NCI-H510A (cell line): ENCODE data around the gene KRTAP5-1.

Source experiments
- DNase-seq: peaks from one replicate; lab custom pipeline; 2025; lab: John Stamatoyannopoulos, UW

Gene KRTAP5-1

DNA sequence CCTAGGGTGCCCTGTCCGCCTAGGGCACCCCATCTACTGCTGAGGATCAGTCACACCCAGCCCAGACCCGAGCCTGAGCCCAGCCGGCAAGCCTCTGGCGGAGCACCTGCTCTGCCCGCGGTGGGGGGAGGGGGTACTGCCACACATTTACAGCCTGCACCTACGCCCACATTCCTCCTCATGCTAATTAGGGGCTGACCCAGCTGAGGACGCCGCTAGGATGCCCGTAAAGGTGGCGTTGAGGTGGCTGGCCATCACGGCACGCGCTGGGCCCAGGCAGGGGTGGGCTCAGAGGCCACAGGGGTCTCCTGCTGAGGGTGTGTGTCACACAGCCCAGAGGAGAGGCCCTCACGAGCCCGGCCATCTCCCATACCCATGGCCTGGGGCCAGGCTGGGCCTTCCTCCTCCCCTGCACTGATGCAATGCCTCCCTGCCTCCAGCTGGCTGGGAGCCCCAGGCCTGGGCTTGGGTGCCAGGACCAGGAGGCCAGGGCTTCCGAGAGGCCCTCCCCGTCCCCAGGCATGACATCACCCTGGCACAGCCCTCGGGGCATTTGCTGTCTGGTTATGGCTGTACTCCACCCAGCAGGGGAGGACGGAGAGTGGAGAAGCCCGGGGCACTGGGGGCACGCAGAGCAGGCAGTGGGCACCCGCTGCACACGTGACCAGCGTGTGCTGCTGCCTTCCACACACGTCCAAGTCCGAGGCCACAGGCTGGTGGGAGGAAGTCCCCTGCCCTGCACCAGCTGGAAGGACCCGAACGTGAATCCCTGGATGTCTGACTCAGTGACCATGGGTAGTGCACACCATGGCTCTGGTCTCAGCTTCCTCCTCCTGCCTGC is 25.8 kb downstream of the KRTAP5-1 start:
- DNase-seq, result peak; percentile 32

DNA sequence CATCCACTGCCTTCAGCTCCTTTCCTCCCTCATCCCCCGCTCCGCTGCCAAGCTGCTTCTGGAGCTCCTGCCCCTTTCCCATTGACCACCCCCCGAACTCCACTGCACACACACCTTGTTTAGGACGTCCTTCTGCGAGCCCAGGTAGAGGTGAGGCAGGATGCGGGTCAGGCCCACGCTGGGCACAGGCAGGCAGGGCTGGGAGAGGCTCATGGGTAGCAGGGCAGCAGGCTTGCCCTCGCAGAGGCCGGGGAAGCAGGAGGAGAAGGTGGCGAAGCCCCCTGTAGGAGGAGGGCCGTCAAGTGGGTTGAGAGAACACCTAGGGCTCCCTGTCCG is 26.3 kb downstream of the KRTAP5-1 start:
- DNase-seq, result no peak

DNA sequence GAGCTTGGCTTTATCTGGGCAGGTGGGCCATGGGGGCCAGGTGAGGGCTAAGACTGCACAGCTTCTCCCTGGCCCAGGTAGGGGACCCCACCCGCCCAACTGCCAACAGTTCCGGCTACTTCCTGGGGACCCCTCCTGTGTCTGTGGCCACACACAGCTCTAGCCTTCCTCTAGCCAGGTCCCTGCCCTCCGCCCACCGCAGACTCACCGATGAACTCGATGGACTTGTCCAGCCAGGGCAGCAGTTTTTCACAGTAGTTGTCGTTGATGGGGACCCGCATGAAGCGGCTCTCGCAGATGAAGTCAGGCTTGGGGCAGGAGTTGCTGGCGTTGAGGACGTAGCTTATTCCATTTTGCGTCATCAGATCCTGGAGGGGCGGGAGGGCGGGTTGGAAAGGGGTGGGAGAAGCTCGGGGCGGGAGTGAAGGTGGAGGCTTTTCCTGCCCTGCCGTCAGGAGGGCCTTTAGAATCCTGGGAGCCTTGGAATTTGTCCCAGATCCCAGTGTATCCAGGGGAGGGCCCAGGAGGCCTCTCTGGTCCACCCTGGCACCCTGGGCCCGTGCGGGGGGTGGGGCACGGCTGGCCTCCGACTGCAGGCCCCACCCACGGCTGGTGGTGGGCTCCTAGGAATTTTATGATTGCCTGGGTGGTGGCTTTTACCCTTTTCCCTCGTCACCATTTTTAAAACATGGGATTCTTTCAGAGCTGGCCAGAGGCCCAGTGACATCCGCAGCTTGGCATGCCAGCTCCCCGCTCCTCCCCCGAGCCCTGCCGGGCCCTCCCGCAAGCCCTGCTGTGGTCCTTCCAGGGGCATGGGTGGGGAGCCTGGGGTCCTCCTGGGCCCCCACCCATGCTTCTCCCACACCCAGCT is 26.9 kb downstream of the KRTAP5-1 start:
- no peak for DNase-seq

DNA sequence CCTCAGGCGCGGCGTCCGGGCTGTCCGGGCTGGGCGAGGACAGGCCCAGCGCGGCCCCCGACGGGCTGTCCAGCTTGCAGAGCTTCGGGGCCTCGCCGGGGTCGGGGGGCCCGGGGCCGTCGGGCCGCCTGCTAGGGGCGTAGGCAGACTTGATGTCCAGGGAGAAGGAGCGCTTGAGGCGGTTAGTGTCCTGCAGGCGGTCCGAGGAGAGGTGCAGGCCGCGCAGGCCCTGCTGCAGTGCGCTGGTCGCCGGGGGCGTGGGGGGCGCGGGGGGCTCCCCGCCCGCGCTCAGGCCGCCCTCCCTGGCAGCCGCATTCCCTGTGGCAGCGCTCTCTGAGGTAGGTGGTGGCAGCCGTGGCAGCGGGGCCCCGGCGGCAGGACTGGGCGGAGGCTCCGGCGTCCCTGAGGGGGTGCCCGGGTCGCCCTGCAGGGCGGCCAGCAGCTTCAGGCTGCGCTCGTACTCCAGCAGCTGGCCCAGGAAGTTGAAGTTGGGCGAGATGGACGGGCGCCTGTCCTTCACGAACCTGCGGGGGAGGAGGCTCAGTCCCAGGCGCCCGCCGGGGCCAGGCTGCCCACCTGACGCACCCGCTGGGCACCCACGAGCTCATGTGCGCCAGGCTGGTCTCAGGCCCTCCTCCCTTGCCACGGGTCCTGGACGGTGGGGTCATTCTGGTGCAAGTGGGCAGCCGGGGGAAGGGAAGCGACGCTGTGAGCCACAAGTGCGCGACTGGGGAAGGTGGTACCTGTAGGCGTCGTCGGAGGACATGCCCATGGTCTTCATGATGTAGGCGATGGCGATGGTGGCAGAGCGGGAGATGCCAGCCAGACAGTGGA is 27.8 kb downstream of the KRTAP5-1 start:
- no peak for DNase-seq

DNA sequence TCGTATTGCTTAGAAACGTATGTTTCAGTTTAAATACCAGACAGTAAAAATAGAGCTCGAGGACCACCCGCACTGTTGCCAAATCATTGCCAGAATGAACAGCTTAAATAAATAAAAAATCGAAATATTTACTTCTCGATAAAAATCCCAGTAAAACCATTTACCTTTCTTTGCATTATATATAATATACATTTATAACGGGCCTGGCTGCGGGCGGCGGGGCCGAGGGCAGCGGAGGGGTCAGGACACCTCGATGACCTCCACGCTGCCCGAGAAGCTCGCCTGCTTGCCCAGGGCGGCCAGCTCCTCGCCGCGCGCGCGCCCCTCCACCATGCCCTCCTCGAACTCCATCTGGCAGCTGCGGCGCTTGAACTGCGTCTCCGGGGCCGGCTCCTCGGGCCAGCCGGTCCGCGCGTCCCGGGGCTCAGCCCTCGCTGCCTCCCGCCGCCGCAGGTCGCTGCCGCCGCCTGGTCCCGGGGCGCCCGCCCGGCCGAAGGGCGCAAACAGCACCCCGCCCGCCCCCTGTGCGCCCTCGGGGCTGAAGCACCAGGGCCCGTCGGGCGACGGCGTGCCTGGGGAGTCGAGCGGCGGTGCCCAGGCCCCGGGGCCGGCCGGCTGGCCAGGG is 28.7 kb downstream of the KRTAP5-1 start:
- DNase-seq, result no peak

DNA sequence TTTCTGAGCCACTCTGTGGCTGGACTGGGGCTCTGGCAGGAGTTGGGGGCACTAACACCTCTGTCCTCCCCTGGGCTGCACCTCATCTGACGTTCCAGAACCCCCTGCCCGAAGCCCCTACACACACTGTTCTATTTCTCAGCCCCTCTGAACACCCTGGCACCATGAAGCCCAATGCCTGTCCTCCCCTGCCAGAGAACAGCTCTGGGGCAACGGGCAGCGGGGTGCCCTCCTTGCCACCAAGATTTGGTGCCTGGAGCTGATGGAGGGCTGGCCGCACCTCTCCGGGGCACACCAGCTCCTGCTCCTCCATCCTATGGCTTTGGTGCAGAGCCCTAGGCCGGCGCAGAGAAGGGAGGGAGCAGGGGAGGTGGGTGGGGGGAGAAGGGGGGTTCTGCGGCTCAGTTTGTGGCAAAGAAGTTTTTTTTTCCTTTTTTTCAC is 29.4 kb downstream of the KRTAP5-1 start:
- no peak for DNase-seq

DNA sequence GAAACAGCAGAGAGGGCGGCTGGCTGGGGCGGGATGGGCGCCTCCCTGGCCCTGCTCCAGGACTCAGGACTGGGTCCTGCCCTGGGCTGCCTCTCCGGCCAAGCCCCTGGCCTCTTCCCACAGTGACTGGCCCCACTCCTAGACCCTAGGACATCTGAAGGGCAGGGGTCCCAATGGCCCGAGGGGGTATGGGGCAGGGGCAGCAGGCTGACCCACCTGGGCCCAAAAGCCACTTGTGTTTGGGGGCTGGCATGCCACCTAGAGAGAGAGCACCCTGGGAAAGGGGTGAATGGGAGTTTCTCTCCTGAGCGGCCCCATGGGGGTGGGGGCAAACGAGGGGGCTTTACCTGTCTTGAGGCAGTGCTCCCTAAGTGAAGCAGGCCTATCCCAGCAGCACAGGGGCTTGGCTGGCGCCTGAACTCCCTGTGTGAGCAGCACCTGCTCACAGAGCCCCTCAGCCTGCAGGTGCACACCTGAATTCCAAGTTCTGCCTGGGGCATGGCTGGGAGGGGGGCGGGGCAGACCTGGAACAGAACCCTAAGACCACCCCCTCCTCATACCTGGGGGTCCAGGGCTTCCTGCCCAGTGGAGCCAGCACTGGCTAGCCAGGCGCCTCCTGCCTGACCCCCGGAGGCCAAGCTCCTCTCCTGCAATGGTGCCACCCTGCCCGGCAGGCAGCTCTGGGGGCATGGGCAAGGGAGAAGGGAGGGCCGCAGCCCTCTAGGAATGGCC is 29.9 kb downstream of the KRTAP5-1 start:
- DNase-seq, result no peak

DNA sequence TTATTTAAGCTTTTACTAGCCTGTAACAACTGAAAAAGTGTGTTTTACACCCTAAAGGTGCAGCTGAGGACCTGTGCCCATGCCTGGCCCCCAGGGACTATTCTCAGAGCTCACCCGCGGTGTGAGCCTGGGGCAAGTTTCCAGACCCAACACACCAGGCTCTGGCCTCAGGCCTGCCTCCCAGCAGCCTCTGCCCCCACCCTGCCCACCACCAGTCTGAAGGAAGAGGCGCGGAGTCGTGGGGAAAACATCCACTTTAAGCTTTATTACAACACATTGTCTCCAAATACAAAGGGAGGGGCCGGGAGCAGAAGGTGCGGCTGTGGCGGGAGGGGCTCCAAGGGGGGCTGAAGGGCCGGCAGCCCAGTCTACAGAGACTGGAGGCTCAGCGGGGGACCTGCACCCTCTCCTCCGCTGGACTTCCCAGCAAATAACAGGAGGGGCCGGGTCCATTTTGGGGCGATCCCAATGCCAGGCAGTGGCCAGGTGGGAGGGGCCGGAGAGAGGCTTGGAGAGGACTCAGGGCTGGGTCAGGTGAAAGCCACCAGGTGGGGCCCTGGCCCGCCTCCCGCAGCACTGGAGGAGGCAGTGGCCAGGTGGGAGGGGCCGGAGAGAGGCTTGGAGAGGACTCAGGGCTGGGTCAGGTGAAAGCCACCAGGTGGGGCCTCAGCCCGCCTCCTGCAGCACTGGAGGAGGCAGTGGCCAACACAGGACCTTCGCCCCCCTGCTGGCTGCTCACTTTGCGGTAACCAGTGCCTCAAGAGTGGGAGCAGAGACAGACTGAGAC is 31.1 kb downstream of the KRTAP5-1 start:
- DNase-seq, result peak; percentile 71

DNA sequence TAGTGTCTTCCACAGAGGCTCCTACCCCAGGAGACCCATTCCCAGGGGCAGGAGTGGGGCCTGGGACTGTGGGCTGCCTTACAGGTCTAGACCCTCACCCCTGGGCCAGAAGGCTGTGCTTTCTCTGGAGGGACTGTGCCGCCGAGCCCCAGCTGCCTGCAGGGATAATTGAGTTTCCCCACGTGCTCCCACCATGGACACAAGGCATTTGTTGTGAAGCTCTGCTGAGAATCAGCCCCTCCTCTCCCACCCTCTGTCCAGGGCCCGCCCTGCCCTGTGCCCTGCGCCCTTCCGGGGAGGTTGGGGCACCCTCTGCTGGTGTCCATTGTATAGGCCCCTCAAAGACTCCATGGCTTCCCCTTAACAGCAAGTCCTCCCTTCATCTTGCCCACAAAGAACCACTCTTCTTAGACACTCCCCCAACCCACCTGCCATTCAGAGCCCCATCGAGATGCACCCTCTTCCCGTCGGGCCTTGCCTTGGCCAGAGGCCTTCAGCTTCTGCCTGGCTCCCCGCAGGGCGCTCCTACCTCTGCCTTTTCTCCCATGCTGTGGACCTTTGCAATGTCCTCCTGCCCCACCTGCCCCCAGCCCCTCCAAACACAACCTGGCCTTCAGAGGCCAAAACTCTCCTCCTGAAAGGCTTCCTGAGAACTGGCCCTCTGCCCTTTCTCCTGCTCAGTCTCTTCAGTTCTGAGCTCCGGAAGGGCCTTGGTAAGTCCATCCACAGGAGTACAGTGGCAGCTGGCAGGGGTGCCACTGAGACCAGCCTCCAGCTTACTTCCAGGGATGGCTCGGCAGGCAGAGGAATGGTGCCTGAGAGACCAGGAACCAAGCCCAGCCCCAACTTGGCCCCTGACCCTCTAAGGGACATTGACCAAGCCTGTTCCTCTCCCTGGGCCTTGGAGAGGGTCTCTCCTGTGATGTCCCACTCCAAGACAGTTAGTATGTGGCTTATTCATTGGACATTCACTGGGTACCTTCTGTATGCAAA is 35.4 kb downstream of the KRTAP5-1 start:
- no peak for DNase-seq

DNA sequence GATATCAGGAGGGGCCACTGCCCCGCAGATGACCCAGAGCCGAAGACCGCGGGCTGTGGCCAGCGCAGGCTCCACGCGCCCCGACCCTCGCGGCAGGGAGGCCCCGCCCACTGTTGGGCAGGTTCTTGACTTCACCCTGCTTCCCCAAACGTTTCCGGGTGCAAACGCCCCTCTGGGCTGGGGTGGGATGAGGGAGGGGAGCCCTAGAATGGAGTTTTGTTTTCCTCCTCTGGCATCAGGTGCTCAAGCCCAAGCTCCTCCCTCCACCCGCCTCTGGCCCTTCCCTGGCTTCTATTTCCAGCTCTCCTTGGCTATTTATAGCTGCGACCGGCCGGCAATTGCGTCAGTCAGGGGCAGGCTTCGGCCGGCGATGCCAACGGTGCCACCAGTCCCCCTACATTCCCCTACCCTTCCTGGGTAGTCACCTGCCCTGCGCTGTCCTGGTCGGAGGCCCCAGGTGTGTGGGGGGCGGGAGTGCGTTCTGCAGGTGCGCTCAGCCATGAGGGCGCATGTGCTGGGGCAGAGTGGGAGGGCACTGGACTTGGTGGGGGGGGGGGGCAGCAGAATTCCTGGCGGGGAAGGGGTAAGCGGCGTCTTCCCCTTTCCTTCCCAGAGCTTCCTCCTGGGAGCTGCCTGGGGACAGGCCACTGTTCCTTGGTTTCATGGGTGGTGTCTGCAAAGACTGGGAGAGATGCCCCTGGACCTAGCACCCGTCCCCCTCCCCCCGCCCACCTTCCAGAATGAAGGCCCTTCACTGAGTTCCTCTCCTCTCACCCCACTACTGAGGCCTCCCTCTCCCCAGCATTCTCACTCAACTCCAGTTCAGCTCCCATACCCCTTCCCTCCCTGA is 36.6 kb downstream of the KRTAP5-1 start:
- peak; percentile 76 for DNase-seq

DNA sequence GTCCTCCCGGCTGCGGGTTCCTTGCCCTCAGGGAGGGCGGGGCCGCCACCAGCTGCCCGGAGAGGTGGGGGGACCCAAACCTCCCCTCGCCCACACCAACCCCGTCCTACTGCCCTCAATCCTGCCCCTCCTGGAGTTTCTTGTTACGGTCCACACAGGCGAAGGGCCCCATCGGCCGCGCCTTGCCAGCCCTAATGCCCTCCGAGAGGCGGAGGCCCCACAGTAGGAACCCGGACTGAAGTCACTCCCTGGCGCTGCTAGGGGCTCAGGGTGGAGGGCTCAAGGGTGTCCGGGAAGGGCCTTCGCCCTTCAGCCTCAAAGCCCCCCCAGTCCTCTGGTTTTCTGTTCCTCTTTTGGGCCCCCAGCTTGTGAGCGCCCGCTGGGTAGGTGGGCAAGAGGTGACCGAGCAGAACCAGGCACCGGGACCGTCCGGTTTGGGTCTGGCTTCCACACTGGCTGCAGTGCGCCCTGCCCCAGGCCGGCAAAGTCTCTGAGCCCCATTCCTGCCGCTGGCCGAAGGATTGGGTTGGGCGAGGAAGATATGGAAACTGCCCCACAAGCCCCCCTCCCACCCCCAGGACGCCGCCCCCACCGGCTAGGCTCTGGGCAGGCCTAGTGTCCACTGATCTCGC is 37.5 kb downstream of the KRTAP5-1 start:
- no peak for DNase-seq

DNA sequence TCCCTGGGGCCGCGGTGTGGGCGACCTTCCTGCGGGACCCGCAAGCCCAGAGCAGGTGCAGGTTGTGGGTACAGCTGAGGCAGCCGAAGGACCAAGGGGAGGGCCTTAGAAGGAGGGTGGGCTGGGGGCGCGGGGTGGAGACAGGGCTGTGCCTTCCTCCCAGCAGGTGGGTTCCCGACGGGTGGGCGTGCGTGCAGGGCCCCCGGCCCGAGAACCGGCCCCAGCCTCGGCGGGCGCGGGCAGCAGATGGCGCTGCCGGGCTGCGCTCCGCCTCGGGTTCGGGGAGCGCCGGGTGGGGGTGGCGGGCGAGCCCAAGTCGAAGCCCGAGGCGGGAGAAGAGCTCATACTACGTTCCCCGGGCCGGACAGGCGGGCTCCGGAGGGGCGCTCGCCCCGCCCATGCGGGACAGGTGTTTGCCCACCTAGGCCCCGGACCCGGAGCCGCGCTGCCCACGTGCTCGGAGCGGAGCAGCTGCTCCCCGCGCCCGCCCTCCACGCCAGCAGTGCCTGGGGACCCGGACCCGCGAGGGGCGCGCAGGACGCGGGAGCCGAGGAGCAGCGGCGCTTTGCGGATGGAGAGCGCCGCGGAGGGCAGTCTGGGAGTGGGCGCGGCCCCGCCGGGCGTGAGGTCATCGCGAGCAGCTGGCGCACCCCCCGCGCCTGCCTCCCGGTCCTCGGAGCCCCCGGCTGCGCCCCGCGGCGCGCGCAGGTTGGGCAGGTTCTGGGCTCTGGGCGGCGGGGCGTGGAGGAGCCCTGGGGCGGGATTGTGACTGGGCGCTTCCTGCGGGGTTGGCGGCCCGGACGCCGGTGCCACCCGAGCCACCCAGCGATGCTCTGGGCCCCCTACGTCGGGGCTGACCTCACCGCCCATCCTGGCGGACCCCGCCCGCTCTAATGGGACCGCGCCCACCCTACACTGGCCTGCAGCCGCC is 38.3 kb downstream of the KRTAP5-1 start:
- peak; percentile 68 for DNase-seq

DNA sequence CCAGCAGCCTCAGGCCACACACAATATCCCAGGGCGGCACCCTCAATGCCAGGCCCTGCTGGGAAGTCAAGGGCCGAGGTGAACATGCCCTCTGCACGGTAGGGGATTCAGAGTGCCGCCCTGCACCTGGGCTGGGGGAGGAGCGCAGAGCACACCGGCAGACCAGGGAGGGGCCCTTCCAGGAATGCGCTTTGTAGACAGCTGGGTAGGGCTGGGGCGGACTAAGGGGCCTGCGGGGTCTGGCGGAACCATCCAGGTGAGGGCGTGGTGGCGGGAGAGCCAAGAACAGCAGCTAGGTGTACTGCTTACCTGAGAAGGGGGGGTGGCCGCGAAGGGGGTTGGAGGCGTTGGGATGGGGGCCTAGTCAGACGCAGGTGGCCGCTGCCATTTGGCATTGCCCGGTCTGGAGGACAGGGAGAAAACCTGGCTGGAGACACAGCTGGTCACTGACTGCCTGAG is 39.0 kb downstream of the KRTAP5-1 start:
- peak; percentile 80 for DNase-seq

DNA sequence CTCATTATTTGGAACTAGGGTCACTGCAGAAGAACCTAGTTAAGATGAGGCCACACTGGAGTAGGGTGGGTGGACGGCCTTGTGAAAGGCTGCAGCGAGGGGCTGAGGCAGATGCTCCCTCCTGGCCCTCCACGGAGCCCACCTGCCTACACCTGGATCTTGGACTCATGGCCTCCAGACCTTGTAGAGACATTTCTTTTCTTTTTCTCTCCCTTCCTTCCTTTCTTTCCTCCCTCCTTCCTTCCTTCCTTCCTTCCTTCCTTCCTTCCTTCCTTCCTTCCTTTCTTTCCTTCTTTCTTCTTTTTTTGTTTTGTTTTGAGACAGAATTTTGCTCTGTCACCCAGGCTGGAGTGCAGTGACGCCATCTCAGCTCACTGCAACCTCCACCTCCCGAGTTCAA is 39.7 kb downstream of the KRTAP5-1 start:
- DNase-seq, result no peak

DNA sequence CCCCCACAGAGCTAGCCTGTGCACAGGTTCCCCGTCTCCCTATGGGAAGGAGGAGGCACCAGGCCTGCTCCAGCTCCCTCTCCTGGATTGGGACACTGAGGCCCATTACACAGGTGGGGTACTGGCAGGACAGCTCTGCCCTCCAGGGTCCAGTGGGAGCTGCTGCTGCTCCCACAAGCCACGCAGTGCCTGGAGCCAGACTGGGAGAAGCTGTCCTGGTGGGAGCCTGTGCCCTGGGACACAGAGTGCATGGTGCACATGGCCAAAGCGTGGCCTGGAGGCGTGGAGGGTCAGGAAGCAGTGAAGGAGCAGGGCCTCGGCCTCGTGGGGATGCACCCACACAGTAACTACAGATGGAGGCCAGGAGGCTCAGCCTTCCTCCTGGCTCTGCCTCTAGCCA is 40.5 kb downstream of the KRTAP5-1 start:
- DNase-seq, result no peak

DNA sequence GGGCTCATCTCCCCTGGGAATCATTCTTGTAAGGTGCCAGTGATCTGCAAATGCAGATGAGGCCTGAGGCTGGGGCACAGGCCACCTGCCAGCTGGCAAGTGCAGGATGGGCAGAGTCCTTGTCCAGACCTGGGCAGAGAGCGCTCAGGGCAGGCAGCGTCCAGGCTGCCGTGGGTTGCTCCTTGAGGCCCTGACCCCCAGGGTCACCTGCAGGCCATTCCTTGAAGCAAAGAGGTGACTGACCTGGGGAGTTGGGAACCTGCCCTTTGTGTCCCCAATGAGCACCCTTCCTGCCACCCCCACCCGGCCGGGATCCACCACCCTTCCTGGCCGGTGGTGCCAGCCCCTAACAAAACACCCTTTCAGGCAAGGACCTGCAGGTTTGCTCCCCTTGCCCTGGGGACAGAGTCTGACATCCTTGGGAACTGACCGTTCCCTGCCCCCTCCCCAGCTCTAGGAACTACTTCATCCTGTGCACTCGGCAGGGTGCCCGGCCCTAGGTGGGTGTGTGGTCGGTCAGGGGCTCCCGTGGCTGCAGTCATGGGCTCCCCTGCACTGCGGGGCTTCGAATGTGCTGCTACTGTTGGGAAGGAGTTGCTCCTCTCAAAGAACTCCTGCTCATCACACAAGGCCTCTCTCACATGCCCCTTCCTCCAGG is 41.3 kb downstream of the KRTAP5-1 start:
- no peak for DNase-seq
